ENCODE measurements around the gene TSPOAP1. TPM values are rescaled to one million over a fixed set of nuclear protein-coding genes. Genes with fewer than 3 reads are reported as not detected.

Gene TSPOAP1
- total RNA-seq, 2 donors from 2014 or later = 3.7 to 5.4 TPM

DNA sequence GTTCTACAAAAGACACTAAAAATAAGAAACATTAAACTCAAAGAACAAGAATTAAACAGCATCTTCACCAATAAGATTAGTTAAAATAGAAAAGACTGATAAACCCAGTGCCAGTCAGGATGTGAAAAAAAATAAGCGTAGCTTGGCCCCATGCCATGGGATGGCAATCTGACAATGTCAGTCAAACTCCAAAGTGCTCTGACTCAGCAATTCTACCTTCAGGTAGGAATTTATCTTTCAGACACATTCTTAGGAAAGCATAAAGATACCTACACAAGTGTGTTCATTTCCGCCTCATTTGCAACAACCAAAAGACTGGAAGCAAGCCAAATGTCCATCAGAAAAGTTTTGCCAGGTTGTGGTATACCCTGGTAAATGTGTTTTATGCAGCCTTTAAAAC lies 38.7 kb downstream of the TSPOAP1 start:
- intact Hi-C loops (cut with DNase I) = no loop called here
- TF ChIP-seq CTCF (IDR thresholded peaks at IDR 0.05) = no peak
- Histone ChIP-seq H3K27ac (no peak overlapping the region), H3K36me3 (no peaks in the 10 kb centered on the region), H3K9me3 (no peaks in the 10 kb centered on the region), H3K27me3 (no peaks in the 10 kb centered on the region), H3K9ac (ENCODE audit: low read depth in 2 of 2, low read length in 2 of 2) (no peak overlapping the region), H3K4me1 (no peaks in the 10 kb centered on the region), H3K4me3 (no peak overlapping the region)
- no peak for DNase-seq

- H3K4me3 ChIP-seq = no peak overlapping the region
- H3K36me3 ChIP-seq = no peaks in the 10 kb centered on the region
- no peak for TF ChIP-seq CTCF (IDR thresholded peaks at IDR 0.05)
- no peaks in the 10 kb centered on the region for H3K9me3 ChIP-seq
- no peaks in the 10 kb centered on the region for H3K4me1 ChIP-seq
- H3K27ac ChIP-seq = no peak overlapping the region
- intact Hi-C loops (cut with DNase I) = no loop called here
- H3K9ac ChIP-seq (ENCODE audit: low read depth in 2 of 2, low read length in 2 of 2) = no peak overlapping the region
- H3K27me3 ChIP-seq = no peaks in the 10 kb centered on the region
- DNase-seq = no peak
These were observed 43.2 kb downstream of the TSPOAP1 start for GRCh38 chr17:58285422-58285810.

GRCh38 chr17:58284613-58285421 lies 43.8 kb downstream of the TSPOAP1 start:
- no peaks in the 10 kb centered on the region for H3K4me1 ChIP-seq
- no peak overlapping the region for H3K4me3 ChIP-seq
- H3K36me3 ChIP-seq = no peaks in the 10 kb centered on the region
- H3K27ac ChIP-seq = no peak overlapping the region
- intact Hi-C loops (cut with DNase I) = no loop called here
- TF ChIP-seq CTCF (IDR thresholded peaks at IDR 0.05) = no peak
- no peaks in the 10 kb centered on the region for H3K9me3 ChIP-seq
- no peak for DNase-seq
- no peaks in the 10 kb centered on the region for H3K27me3 ChIP-seq
- H3K9ac ChIP-seq (ENCODE audit: low read depth in 2 of 2, low read length in 2 of 2) = no peak overlapping the region

DNA sequence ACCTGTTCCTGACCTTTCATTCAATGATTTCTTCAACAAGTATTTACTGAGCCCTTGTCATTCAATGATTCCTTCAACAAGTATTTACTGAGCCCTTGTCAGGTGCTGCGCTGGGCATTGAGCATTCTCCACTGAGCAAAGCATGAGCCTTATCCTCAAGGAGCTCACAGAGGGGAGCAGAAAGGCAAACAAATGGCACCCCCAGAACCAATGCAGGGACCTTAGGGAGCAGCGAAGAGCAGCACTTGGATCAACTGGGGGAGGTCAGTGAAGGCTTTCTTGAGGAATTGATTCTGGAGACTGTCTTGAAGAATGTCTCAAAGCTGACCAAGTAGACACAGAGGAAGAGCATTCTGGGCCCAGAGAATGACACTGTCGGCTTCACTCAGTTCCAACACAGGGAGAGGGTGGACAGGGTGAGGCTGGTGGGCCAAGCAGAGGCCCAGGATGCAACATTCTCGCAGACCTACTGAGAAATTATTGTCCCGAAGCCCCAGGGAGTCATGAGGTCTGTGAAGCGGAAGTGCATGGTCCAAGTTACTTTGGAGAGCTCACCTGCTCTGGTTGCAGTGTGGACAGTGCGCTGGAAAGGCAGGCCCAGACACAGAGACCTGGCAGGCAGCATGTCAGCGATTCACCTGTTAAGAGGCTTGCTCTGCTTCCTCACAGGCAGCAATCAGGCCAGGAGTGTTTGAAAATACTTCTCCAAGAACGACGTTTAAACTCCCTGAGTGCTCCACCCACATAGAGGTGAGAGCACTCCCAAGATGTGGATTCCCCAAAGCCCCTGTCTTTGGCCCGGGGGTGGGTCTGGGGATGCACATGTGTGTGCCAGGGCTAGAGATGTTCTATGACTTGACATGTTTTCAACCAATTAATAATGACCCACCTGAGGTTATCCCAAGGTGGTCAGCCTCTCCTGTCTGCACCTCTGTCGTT lies 44.7 kb downstream of the TSPOAP1 start:
- no peak for DNase-seq
- no peaks in the 10 kb centered on the region for H3K4me1 ChIP-seq
- no peak overlapping the region for H3K27ac ChIP-seq
- no peaks in the 10 kb centered on the region for H3K36me3 ChIP-seq
- intact Hi-C loops (cut with DNase I) = no loop called here
- H3K27me3 ChIP-seq = peaks cover 5% of the 10 kb centered on the region
- H3K9me3 ChIP-seq = no peaks in the 10 kb centered on the region
- no peak for TF ChIP-seq CTCF (IDR thresholded peaks at IDR 0.05)
- H3K4me3 ChIP-seq = no peak overlapping the region
- no peak overlapping the region for H3K9ac ChIP-seq (ENCODE audit: low read depth in 2 of 2, low read length in 2 of 2)

GRCh38 chr17:58282442-58282841 lies 46.2 kb downstream of the TSPOAP1 start:
- no peak overlapping the region for H3K9ac ChIP-seq (ENCODE audit: low read depth in 2 of 2, low read length in 2 of 2)
- no peak overlapping the region for H3K4me3 ChIP-seq
- intact Hi-C loops (cut with DNase I) = no loop called here
- H3K4me1 ChIP-seq = no peaks in the 10 kb centered on the region
- no peak for DNase-seq
- H3K27me3 ChIP-seq = peaks cover 5% of the 10 kb centered on the region
- no peaks in the 10 kb centered on the region for H3K36me3 ChIP-seq
- H3K9me3 ChIP-seq = no peaks in the 10 kb centered on the region
- no peak overlapping the region for H3K27ac ChIP-seq
- TF ChIP-seq CTCF (IDR thresholded peaks at IDR 0.05) = no peak
